Ishikawa (cell line): Measurements from ENCODE around the gene ELMO1.

ENCODE experiments used
- CEBPB ChIP-seq: IDR thresholded peaks from 2 replicates; pipeline ENCODE4 v1.6.1; 2012
- CREB1 ChIP-seq: IDR thresholded peaks from 2 replicates; pipeline ENCODE4 v1.6.1; 2012; ENCODE audit warnings: low read depth
- EGR1 ChIP-seq: IDR thresholded peaks from 2 replicates; pipeline ENCODE4 v1.6.1; 2012
- EP300 ChIP-seq: IDR thresholded peaks from 2 replicates; pipeline ENCODE4 v1.6.1; 2012; ENCODE audit warnings: borderline replicate concordance
- FOXM1 ChIP-seq: IDR thresholded peaks from 2 replicates; pipeline ENCODE4 v1.6.1; 2012; ENCODE audit warnings: low read depth, borderline replicate concordance
- MAX ChIP-seq: IDR thresholded peaks from 2 replicates; pipeline ENCODE4 v1.6.1; 2012
- NFIC ChIP-seq: IDR thresholded peaks from 2 replicates; pipeline ENCODE4 v1.6.1; 2012
- RAD21 ChIP-seq: IDR thresholded peaks from 2 replicates; pipeline ENCODE4 v1.6.1; 2012; ENCODE audit warnings: low read depth
- REST ChIP-seq: IDR thresholded peaks from 2 replicates; pipeline ENCODE4 v1.6.1; 2012; ENCODE audit warnings: low read depth, mild to moderate bottlenecking
- TAF1 ChIP-seq: IDR thresholded peaks from 2 replicates; pipeline ENCODE4 v1.6.1; 2012; ENCODE audit warnings: low read depth, mild to moderate bottlenecking
- TCF12 ChIP-seq: IDR thresholded peaks from 2 replicates; pipeline ENCODE4 v1.6.1; 2012; ENCODE audit warnings: low read depth
- TEAD4 ChIP-seq: IDR thresholded peaks from 2 replicates; pipeline ENCODE4 v1.6.1; 2012
- USF1 ChIP-seq: IDR thresholded peaks from 2 replicates; pipeline ENCODE4 v1.6.1; 2012
- YY1 ChIP-seq: IDR thresholded peaks from 2 replicates; pipeline ENCODE4 v1.6.1; 2012; ENCODE audit warnings: low read depth
- ZBTB7A ChIP-seq: IDR thresholded peaks from 2 replicates; pipeline ENCODE4 v1.6.1; 2012; ENCODE audit warnings: low read depth

The ELMO1 gene

GRCh38 chr7:37081436-37081835 is 367.2 kb downstream of the ELMO1 start:
- TF ChIP-seq CEBPB (no peak), ZBTB7A (no peak), EGR1 (no peak), EP300 (no peak), USF1 (no peak)

- TF ChIP-seq CEBPB (no peak), FOXM1 (no peak), MAX (no peak), USF1 (no peak), ZBTB7A (no peak), REST (no peak), TCF12 (no peak), TEAD4 (no peak), YY1 (no peak), CREB1 (no peak), TAF1 (no peak)
Measured at GRCh38 chr7:37079420-37079819, 369.2 kb downstream of the ELMO1 start.

- TF ChIP-seq EP300 (no peak), EGR1 (no peak), TAF1 (no peak), REST (no peak), CREB1 (no peak), CEBPB (no peak), MAX (no peak), NFIC (no peak)
Measured at GRCh38 chr7:37076668-37077067, 372.0 kb downstream of the ELMO1 start.

GRCh38 chr7:37074370-37074769 is 374.3 kb downstream of the ELMO1 start:
- TF ChIP-seq FOXM1 (no peak), ZBTB7A (no peak), TEAD4 (no peak), TCF12 (no peak), USF1 (no peak), YY1 (no peak), RAD21 (no peak), EGR1 (no peak), MAX (no peak), TAF1 (no peak), CEBPB (no peak), CREB1 (no peak)

GRCh38 chr7:37071124-37071523 is 377.5 kb downstream of the ELMO1 start:
- TF ChIP-seq TAF1 (no peak), CREB1 (no peak), TEAD4 (no peak), CEBPB (no peak), EGR1 (no peak), REST (no peak), ZBTB7A (no peak), RAD21 (no peak), MAX (no peak), NFIC (no peak), USF1 (no peak), FOXM1 (no peak)
